NCI-H2029 treated with DMSO at 0.1 percent for 48 hours (cell line): ENCODE data around the gene HCN4.

Experiments used
- DNase-seq: peaks from one replicate; lab custom pipeline; 2025; lab: John Stamatoyannopoulos, UW

HCN4 gene

GRCh38 chr15:73295630-73296286 lies 73.0 kb downstream of the HCN4 start:
- no peak for DNase-seq

DNA sequence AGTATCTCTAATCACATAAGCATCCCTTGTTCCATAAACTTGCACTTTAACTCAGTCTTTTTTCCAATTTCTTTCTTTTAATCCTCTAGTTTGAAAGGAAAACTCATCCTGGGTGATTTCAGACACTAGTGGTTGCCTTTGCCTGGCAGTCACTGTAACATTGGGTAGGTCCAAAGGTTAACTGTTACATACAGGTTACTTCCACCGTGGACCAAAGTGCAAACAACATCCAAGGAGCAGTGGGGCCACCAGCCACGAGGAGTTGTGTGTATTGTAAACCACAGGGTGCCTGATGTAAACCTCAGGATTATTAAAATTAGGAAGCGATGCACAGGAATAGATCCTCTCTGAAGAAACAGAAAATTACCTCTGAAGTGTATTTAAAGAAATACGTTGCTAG lies 75.0 kb downstream of the HCN4 start:
- no peak for DNase-seq

GRCh38 chr15:73291441-73291840 lies 77.3 kb downstream of the HCN4 start:
- DNase-seq: no peak

DNA sequence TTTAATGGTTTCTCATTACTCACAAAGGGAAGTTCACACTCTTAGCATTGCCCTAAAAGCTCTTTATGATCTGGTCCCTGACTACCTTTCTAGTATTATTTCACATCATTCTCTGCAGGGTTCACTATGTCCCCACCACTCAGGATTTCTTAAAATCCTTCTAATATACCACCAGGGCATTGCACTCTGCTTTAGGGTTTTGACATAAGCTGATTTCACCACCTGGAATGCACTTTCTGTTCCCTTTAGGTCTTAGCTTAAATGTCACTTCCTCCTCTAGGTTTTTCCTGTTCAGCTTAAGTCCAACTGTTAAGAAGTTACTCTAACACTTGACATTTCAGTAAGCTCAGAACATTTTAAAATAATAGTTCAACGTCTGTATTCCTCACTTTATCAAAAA lies 81.7 kb downstream of the HCN4 start:
- no peak for DNase-seq

GRCh38 chr15:73286311-73286710 lies 82.4 kb downstream of the HCN4 start:
- DNase-seq: no peak

DNA sequence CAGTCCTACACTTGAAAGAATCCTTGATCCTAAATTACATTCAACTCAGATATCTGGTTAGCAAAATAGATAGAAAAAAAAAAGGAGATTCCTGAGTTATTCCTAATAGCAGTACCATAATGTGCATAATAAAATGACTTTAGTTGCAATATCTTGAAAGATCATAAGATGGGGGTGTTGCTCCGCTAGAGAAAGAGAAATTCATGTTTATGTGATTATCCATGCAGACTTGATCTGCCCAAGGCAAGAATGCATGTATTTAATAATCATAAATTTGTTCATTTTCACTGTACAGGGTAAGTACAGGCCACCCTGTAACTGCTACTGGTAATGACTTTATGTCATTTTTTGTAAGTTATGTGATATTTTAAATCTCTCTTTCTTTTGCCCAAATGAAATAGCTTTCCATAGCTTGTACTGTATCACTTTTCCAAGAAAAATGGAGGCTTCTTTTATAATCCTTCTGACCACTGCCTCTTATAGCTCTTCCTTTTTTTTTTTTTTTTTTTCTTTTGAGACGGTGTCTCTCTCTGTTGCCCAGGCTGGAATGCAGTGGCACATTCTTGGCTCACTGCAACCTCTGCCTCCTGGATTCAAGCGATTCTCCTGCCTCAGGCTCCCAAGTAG lies 84.6 kb downstream of the HCN4 start:
- no peak for DNase-seq

GRCh38 chr15:73283366-73283962 lies 85.3 kb downstream of the HCN4 start:
- no peak for DNase-seq

- no peak for DNase-seq
Measured at GRCh38 chr15:73282567-73283365, 86.0 kb downstream of the HCN4 start.

GRCh38 chr15:73275862-73276261 lies 92.9 kb downstream of the HCN4 start:
- DNase-seq: no peak

GRCh38 chr15:73273181-73274002 lies 95.4 kb downstream of the HCN4 start:
- DNase-seq: peak; percentile 19

- no peak for DNase-seq
Measured at GRCh38 chr15:73270366-73271097, 98.2 kb downstream of the HCN4 start.
